Hematopoietic multipotent progenitor cell treated with erythropoietin and hydrocortisone succinate and interleukin-3 and kit ligand, for 8 days (in vitro differentiated cells): Measurements from ENCODE around the gene MAPK6.
"Not testable (repeated sequence)": the region's sequence is repeated elsewhere in the genome, so short reads cannot be mapped to it uniquely, and the experiment has no call there.

ENCODE experiments used
- DNase-seq: peaks from one replicate; pipeline ENCODE4 v3.0.0-alpha.2; 2015

The MAPK6 gene

GRCh38 chr15:52011711-52012144 lies 7.3 kb upstream of the MAPK6 start:
- DNase-seq, result no peak

- no peak for DNase-seq
Measured at GRCh38 chr15:52012210-52012609, 6.8 kb upstream of the MAPK6 start.

GRCh38 chr15:52013151-52013791 lies 5.7 kb upstream of the MAPK6 start:
- DNase-seq, result peak; percentile 31

- no peak for DNase-seq
Measured at GRCh38 chr15:52014616-52015015, 4.4 kb upstream of the MAPK6 start.

- no peak for DNase-seq
Measured at GRCh38 chr15:52016316-52016715, 2.7 kb upstream of the MAPK6 start.

GRCh38 chr15:52018244-52018643 lies 775 bp upstream of the MAPK6 start:
- no peak for DNase-seq

- peak; percentile 79 for DNase-seq
Measured at GRCh38 chr15:52019394-52020220, 588 bp downstream of the MAPK6 start.

- DNase-seq, result peak; percentile 20
Measured at GRCh38 chr15:52020221-52021085, 1.4 kb downstream of the MAPK6 start.

GRCh38 chr15:52021128-52021671 lies 2.2 kb downstream of the MAPK6 start:
- DNase-seq, result peak; percentile 82

- no peak for DNase-seq
Measured at GRCh38 chr15:52021892-52022540, 3.0 kb downstream of the MAPK6 start.

- no peak for DNase-seq
Measured at GRCh38 chr15:52023169-52023922, 4.3 kb downstream of the MAPK6 start.

GRCh38 chr15:52028431-52029093 lies 9.5 kb downstream of the MAPK6 start:
- no peak for DNase-seq

- DNase-seq, result no peak
Measured at GRCh38 chr15:52030010-52030409, 11.0 kb downstream of the MAPK6 start.

- peak; percentile 53 for DNase-seq
Measured at GRCh38 chr15:52031556-52031955, 12.5 kb downstream of the MAPK6 start.

- no peak for DNase-seq
Measured at GRCh38 chr15:52037889-52038505, 19.0 kb downstream of the MAPK6 start.

GRCh38 chr15:52039925-52040781 lies 21.1 kb downstream of the MAPK6 start:
- DNase-seq, result no peak

GRCh38 chr15:52042051-52042851 lies 23.2 kb downstream of the MAPK6 start:
- no peak for DNase-seq

- not testable (repeated sequence) for DNase-seq
Measured at GRCh38 chr15:52045795-52046298, 26.8 kb downstream of the MAPK6 start.

GRCh38 chr15:52046552-52046951 lies 27.5 kb downstream of the MAPK6 start:
- not testable (repeated sequence) for DNase-seq
